PC-3 (cell line): ENCODE data around the gene KRTAP12-1. TPM values are rescaled to one million over a fixed set of nuclear protein-coding genes. Genes with fewer than 3 reads are reported as not detected.

Source experiments
- ATAC-seq: fragments of 200-7000 bp; cut with Tn5 transposase; 2 replicates; pipeline ENCODE4 v1.9.1; 2020; ENCODE audit warnings: mild to moderate bottlenecking, moderate library complexity
- Bru-seq: library from RNA; stranded (reverse); fragments of 400-500 nt; gene quantifications from one replicate; lab custom pipeline; 2021; lab: Mats Ljungman, UMichigan
- BruChase-seq, 2 experiments: library from RNA; stranded (reverse); fragments of 400-500 nt; gene quantifications; one replicate each; lab custom pipeline; 2021; lab: Mats Ljungman, UMichigan
- BruUV-seq: library from RNA; stranded (reverse); fragments of 400-500 nt; replicated peaks from 2 replicates; lab custom pipeline; 2021; lab: Mats Ljungman, UMichigan
- CTCF ChIA-PET: fragments of 300-600 bp; sonication (Branson Sonifier 250); formaldehyde crosslinking; loops from one replicate; lab custom pipeline; 2022; ENCODE audit warnings: antibody characterized with exemption; lab: Charles Lee
- POLR2A ChIA-PET: fragments of 300-600 bp; sonication (Branson Sonifier 250); formaldehyde crosslinking; loops from one replicate; lab custom pipeline; 2022; ENCODE audit warnings: antibody characterized with exemption; ENCODE audit not compliant: unreplicated experiment; lab: Charles Lee
- DNase-seq: peaks from one replicate; pipeline ENCODE4 v3.0.0-alpha.2; 2015
- H2AFZ ChIP-seq: fragments of 300-600 bp; sonication (generic); 2 replicates; pipeline ENCODE4 v1.6.0; 2016; ENCODE audit warnings: antibody characterized with exemption, low read length
- H3F3A ChIP-seq: fragments of 300-600 bp; sonication (generic); one replicate; pipeline ENCODE4 v1.6.0; 2017; ENCODE audit warnings: antibody characterized with exemption, low read length, control low read depth, mild to moderate bottlenecking; ENCODE audit not compliant: unreplicated experiment
- H3K27ac ChIP-seq: fragments of 300-600 bp; sonication (generic); 2 replicates; pipeline ENCODE4 v1.5.1; 2016; ENCODE audit warnings: mild to moderate bottlenecking, low read length
- H3K27me3 ChIP-seq: fragments of 300-600 bp; sonication (generic); 2 replicates; pipeline ENCODE4 v1.6.1; 2016; ENCODE audit warnings: low read length, mixed read lengths
- H3K36me3 ChIP-seq: fragments of 300-600 bp; sonication (generic); 2 replicates; pipeline ENCODE4 v1.6.1; 2016; ENCODE audit warnings: low read depth, mixed run types, low read length, mixed read lengths
- H3K4me1 ChIP-seq: fragments of 300-600 bp; sonication (generic); 2 replicates; pipeline ENCODE4 v1.5.1; 2016; ENCODE audit warnings: low read length; ENCODE audit not compliant: insufficient read depth
- H3K4me2 ChIP-seq: fragments of 300-600 bp; sonication (generic); 2 replicates; pipeline ENCODE4 v1.6.0; 2016; ENCODE audit warnings: low read length
- H3K4me3 ChIP-seq: fragments of 300-600 bp; sonication (generic); 2 replicates; pipeline ENCODE4 v1.5.1; 2016; ENCODE audit warnings: mild to moderate bottlenecking, low read length, mixed read lengths
- H3K79me2 ChIP-seq: fragments of 300-600 bp; sonication (generic); 2 replicates; pipeline ENCODE4 v1.6.1; 2017; ENCODE audit warnings: low read length, mixed read lengths
- H3K9ac ChIP-seq: fragments of 300-600 bp; sonication (generic); 2 replicates; pipeline ENCODE4 v1.6.0; 2016; ENCODE audit warnings: mild to moderate bottlenecking, low read length
- H3K9me2 ChIP-seq: fragments of 300-600 bp; sonication (generic); replicated peaks from 2 replicates; pipeline ENCODE4 v1.6.1; 2016; ENCODE audit warnings: mixed run types, low read length, mixed read lengths
- H3K9me3 ChIP-seq: fragments of 300-600 bp; sonication (generic); 2 replicates; pipeline ENCODE4 v1.6.1; 2016; ENCODE audit warnings: low read length, mixed read lengths
- H4K20me1 ChIP-seq: fragments of 300-600 bp; sonication (generic); 2 replicates; pipeline ENCODE4 v1.6.1; 2016; ENCODE audit warnings: low read length, mixed read lengths
- CTCF ChIP-seq: fragments of 300-600 bp; sonication (generic); conservative IDR thresholded peaks from 2 replicates; pipeline ENCODE4 v1.5.1; 2017; ENCODE audit warnings: antibody characterized with exemption, low read depth, mild to moderate bottlenecking, low read length
- EZH2 ChIP-seq: fragments of 300-600 bp; sonication (generic); IDR thresholded peaks from one replicate; pipeline ENCODE4 v1.6.1; 2017; ENCODE audit warnings: antibody characterized with exemption, mild to moderate bottlenecking, low read length; ENCODE audit not compliant: unreplicated experiment
- EZH2phosphoT487 ChIP-seq: fragments of 300-600 bp; sonication (generic); IDR thresholded peaks from 2 replicates; pipeline ENCODE4 v1.6.1; 2018; ENCODE audit warnings: mild to moderate bottlenecking, antibody characterized with exemption, low read length, borderline replicate concordance
- intact Hi-C: fragments of 100-400 bp; cut with micrococcal nuclease; formaldehyde crosslinking; loops from 2 replicates; pipeline ENCODE4 v1.9.0; 2023
- long read RNA-seq: library from polyadenylated mRNA; unstranded; transcript quantifications from one replicate; pipeline ENCODE4 v2.0.0, GENCODE V29; 2021; ENCODE audit not compliant: unreplicated experiment
- total RNA-seq: library from RNA; depleted of rRNA; stranded (reverse); fragments of >200 nt; gene quantifications from 2 replicates; pipeline ENCODE4 v1.2.3, GENCODE V29; 2014; rRNA removed

The KRTAP12-1 gene
- 0.62 and 0.86 TPM in 2 replicates for total RNA-seq
- percentile 68 among the genes with signal in this experiment for Bru-seq, nascent RNA
- BruChase-seq, experiment 1, labeled RNA remaining after a 6-hour chase: percentile 61 among the genes with signal in this experiment
- percentile 85 among the genes with signal in this experiment for BruChase-seq, experiment 2, labeled RNA remaining after a 2-hour chase
- long read RNA-seq: 0 reads

- Histone ChIP-seq H3K9me3 (no peaks in the 10 kb centered on the region), H4K20me1 (no peaks in the 10 kb centered on the region), H3K27ac (no peak within 1 kb of the TSS), H3K4me1 (no peaks in the 10 kb centered on the region), H3K27me3 (no peaks in the 10 kb centered on the region), H3K4me2 (no peak within 1 kb of the TSS), H3K4me3 (no peak within 1 kb of the TSS), H3F3A (no peaks in the 10 kb centered on the region), H3K9ac (no peak within 1 kb of the TSS), H2AFZ (no peak within 1 kb of the TSS), H3K9me2 (no peaks in the 10 kb centered on the region), H3K79me2 (no peaks in the 10 kb centered on the region), H3K36me3 (no peaks in the 10 kb centered on the region)
- TF ChIP-seq CTCF (no peak), EZH2phosphoT487 (no peak), EZH2 (no peak)
- POLR2A ChIA-PET: no interaction called here
- CTCF ChIA-PET: no interaction called here
- BruUV-seq: no TSS peak
- intact Hi-C loops: no loop called here
- no peak for ATAC-seq
- no peak for DNase-seq
These were observed at the start of gene KRTAP12-1 for GRCh38 chr21:44681861-44682579. TSS of gene KRTAP12-1 (minus strand) at chr21:44682163. CDS start at chr21:44682123, 40 bp downstream.

GRCh38 chr21:44730951-44731579 lies 49.1 kb upstream of the KRTAP12-1 start:
- H3K79me2 ChIP-seq: no peaks in the 10 kb centered on the region
- H3K4me2 ChIP-seq: no peak overlapping the region

DNA sequence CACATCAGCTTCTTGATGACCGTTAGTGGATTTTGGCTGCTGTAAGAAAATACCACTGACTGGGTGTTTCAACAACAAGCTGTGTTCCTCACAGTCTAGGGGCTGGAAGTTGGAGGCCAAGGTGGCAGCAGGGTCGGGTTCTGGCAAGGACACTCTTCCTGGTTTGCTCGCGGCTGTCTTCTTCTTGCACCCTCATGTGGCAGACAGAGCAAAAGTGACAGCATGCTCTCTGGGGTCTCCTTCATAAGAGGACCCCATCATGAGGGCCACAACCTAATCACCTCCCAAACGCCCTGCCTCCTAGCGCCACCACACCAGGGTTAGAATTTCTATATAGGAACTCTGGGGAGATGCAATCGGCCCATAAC lies 48.0 kb upstream of the KRTAP12-1 start:
- BruUV-seq: no TSS peak
- CTCF ChIA-PET: no interaction called here

More at GRCh38 chr21:44730951-44731579, 49.1 kb upstream of the KRTAP12-1 start:
- Histone ChIP-seq H3K4me3 (no peak overlapping the region), H3K9me3 (no peaks in the 10 kb centered on the region), H3K36me3 (no peaks in the 10 kb centered on the region), H4K20me1 (no peaks in the 10 kb centered on the region), H3F3A (no peaks in the 10 kb centered on the region), H3K9me2 (no peaks in the 10 kb centered on the region), H2AFZ (no peak overlapping the region), H3K4me1 (peaks cover 16% of the 10 kb centered on the region), H3K27me3 (no peaks in the 10 kb centered on the region), H3K27ac (no peak overlapping the region), H3K9ac (no peak overlapping the region)
- intact Hi-C loops: no loop called here
- BruUV-seq: TSS peak; percentile 11
- CTCF ChIA-PET: no interaction called here
- POLR2A ChIA-PET: no interaction called here
- DNase-seq (no peak), ATAC-seq (no peak)
- TF ChIP-seq EZH2phosphoT487: no peak

More for the DNA sequence above, 48.0 kb upstream of the KRTAP12-1 start:
- Histone ChIP-seq H2AFZ (no peak overlapping the region), H3K9me3 (no peaks in the 10 kb centered on the region), H3K79me2 (no peaks in the 10 kb centered on the region), H3K36me3 (no peaks in the 10 kb centered on the region), H4K20me1 (no peaks in the 10 kb centered on the region), H3K4me3 (no peak overlapping the region), H3K4me2 (no peak overlapping the region), H3K27ac (no peak overlapping the region), H3K9ac (no peak overlapping the region), H3F3A (no peaks in the 10 kb centered on the region), H3K27me3 (no peaks in the 10 kb centered on the region), H3K9me2 (no peaks in the 10 kb centered on the region), H3K4me1 (peaks cover 13% of the 10 kb centered on the region; the same call in 1 of the 2 replicates)
- POLR2A ChIA-PET: no interaction called here
- ATAC-seq: no peak
- intact Hi-C loops: no loop called here
- no peak for DNase-seq
- TF ChIP-seq CTCF (no peak), EZH2 (no peak), EZH2phosphoT487 (no peak)
